ENCODE data around the gene CEP112.

DNA sequence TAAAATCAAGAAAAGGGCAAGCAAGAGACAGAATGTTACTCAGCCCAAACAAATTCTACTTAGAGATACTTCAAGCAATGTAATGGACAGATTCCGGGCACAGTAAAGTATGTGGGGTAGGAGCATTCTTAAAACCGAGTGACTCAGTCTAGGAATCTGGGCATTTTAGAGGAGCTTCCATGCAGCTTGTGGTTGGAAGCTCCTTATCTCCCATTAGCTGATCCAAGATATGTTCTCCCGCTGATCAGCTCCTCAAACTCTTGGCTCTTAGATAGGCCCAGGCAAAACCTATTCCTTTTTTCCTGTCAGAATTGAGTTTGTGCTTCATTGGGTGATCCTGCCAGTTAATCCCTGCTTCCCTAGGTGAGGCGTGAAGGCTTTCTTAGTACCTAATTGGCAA lies 303.3 kb downstream of the CEP112 start:
- TF ChIP-seq L3MBTL2 (conservative IDR thresholded peaks at IDR 0.05), result no peak
- TF ChIP-seq FOXM1 (IDR thresholded peaks at IDR 0.05; ENCODE audit: borderline replicate concordance), result no peak
- no peak for TF ChIP-seq FOXA1 (IDR thresholded peaks at IDR 0.05)
- TF ChIP-seq ELF4 (IDR thresholded peaks at IDR 0.05), result no peak
- TF ChIP-seq ZNF384 (IDR thresholded peaks at IDR 0.05), result no peak
- no peak for TF ChIP-seq HDGF (IDR thresholded peaks at IDR 0.05; ENCODE audit: borderline replicate concordance)
- no peak for TF ChIP-seq ARNT (IDR thresholded peaks at IDR 0.05)
- TF ChIP-seq BHLHE40 (IDR thresholded peaks at IDR 0.05; ENCODE audit: borderline replicate concordance), result no peak
- TF ChIP-seq FOXK2 (IDR thresholded peaks at IDR 0.05), result no peak
- TF ChIP-seq SP1 (IDR thresholded peaks at IDR 0.05), result no peak
- no peak for TF ChIP-seq NFRKB (IDR thresholded peaks at IDR 0.05)

Measured in HEK293T (cell line).